Loucy (cell line): ENCODE data around the gene COL12A1.

Experiments used
- CTCF ChIP-seq: fragments of 200-600 bp; sonication (generic); conservative IDR thresholded peaks from 2 replicates; pipeline ENCODE4 v1.5.1; 2014; ENCODE audit warnings: mild to moderate bottlenecking, antibody characterized with exemption, low read length
- EZH2phosphoT487 ChIP-seq: fragments of 200-600 bp; IDR thresholded peaks from 2 replicates; pipeline ENCODE4 v1.6.1; 2018; ENCODE audit warnings: antibody characterized with exemption, mild to moderate bottlenecking, moderate library complexity, borderline replicate concordance

GRCh38 chr6:75103431-75103830, 102.4 kb downstream of the COL12A1 start:
- TF ChIP-seq CTCF (no peak), EZH2phosphoT487 (no peak)
